ENCODE results near the gene BBLN.

The BBLN gene

GRCh38 chr9:128191406-128192046 is 31.5 kb downstream of the BBLN start, which contains the start of gene CIZ1:
Gene CIZ1 (minus strand): TSS chr9:128191572. CDS start chr9:128190857, 715 bp downstream.
- DNase-seq (ENCODE audit: low spot score) = peak; percentile 82

- DNase-seq (ENCODE audit: low spot score) = peak; percentile 74
Observed at GRCh38 chr9:128192601-128193371, 32.7 kb downstream of the BBLN start.

GRCh38 chr9:128193469-128194096 is 33.5 kb downstream of the BBLN start:
- DNase-seq (ENCODE audit: low spot score) = no peak

GRCh38 chr9:128201441-128202369 is 41.6 kb downstream of the BBLN start:
- no peak for DNase-seq (ENCODE audit: low spot score)

- DNase-seq (ENCODE audit: low spot score) = no peak
Observed at GRCh38 chr9:128202648-128203023, 42.6 kb downstream of the BBLN start.

GRCh38 chr9:128203024-128203706 is 43.1 kb downstream of the BBLN start, which contains the start of gene DNM1:
Gene DNM1 (plus strand): TSS chr9:128203379. CDS start chr9:128203471, 92 bp downstream.
- DNase-seq (ENCODE audit: low spot score) = peak; percentile 82

- no peak for DNase-seq (ENCODE audit: low spot score)
Observed at GRCh38 chr9:128203707-128204551, 43.9 kb downstream of the BBLN start.

GRCh38 chr9:128204858-128205257 is 44.8 kb downstream of the BBLN start:
- DNase-seq (ENCODE audit: low spot score) = no peak

- DNase-seq (ENCODE audit: low spot score) = no peak
Observed at GRCh38 chr9:128205296-128205944, 45.4 kb downstream of the BBLN start.

GRCh38 chr9:128206484-128206883 is 46.4 kb downstream of the BBLN start:
- no peak for DNase-seq (ENCODE audit: low spot score)

GRCh38 chr9:128206916-128207910 is 47.1 kb downstream of the BBLN start:
- no peak for DNase-seq (ENCODE audit: low spot score)

GRCh38 chr9:128208386-128208785 is 48.3 kb downstream of the BBLN start:
- no peak for DNase-seq (ENCODE audit: low spot score)

- DNase-seq (ENCODE audit: low spot score) = no peak
Observed at GRCh38 chr9:128208946-128209669, 49.0 kb downstream of the BBLN start.

GRCh38 chr9:128211186-128211980 is 51.3 kb downstream of the BBLN start:
- no peak for DNase-seq (ENCODE audit: low spot score)

GRCh38 chr9:128211981-128212281 is 51.9 kb downstream of the BBLN start:
- no peak for DNase-seq (ENCODE audit: low spot score)

All from hematopoietic multipotent progenitor cell treated with erythropoietin and hydrocortisone succinate and interleukin-3 and kit ligand, for 17 days (in vitro differentiated cells).